Mucosa of gallbladder (tissue), 1 donor: ENCODE measurements around the gene ZNF638. TPM values are rescaled to one million over a fixed set of nuclear protein-coding genes. Genes with fewer than 3 reads are reported as not detected.

Experiments
- DNase-seq: peaks from one replicate; pipeline ENCODE4 v3.0.0-alpha.2; 2020; ENCODE audit warnings: low spot score
- total RNA-seq: library from RNA; stranded (reverse); gene quantifications from one replicate; pipeline ENCODE4 v1.2.1, GENCODE V29; 2021
- donor health status: DM: no; HTN: no; CAD: no.

Gene ZNF638
- total RNA-seq, 1 donor from 2014 or later: 102 TPM

DNA sequence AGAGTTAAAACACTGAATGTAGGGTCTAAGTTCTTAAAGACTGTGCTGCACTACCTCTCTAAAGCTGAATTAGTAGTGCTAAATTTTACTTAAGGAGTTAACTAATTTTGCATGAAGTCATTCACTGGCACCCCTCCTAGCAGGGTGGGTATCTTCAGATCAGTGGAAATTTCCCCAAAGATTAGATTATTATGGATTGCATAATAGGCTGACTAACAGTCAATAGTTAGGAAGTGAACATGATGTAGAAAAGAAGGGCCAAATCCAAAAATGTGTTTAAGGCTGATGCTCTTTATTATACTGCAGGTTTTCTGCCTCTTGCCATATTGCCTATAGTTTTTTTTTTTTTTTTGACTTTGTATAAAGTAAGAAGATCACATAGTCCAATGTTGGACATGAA lies 5.2 kb downstream of the ZNF638 start:
- no peak for DNase-seq

DNA sequence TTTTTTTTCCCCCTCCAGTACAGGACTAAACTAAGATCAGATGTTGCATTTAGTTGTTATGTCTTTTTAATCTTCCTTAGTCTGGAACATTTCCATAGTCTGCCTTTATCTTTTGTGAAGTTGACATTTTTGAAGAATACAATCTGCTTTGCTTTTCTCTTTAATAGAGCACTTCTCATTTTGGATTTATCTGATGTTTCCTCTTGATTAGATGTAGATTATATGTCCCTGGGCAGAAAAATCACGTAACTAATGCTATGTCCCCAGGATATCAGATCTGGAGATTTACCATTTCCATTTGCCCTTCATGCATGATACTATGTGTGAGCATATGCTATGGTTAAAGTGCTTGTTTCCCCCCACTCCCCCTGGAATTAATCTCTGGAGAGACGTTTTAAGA lies 6.2 kb downstream of the ZNF638 start:
- DNase-seq: no peak

DNA sequence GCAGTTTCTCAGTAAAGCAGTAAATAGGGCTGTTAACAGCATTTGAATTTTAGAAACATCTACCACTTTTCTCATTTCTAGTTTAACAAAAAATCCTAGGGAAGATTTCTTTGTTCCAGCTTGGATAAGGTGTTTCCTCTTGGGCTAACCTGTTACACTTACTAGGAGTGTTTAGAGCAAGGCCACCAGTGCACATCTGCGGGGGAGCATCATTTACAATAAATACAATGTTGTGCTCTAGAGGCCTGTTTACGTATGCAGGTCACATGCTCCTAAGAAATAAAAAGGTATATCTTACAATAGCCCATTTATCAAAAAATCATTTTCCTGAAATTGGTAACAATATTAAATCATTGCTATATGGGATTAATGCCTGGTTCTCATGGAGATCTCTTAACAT lies 8.1 kb downstream of the ZNF638 start:
- no peak for DNase-seq

DNA sequence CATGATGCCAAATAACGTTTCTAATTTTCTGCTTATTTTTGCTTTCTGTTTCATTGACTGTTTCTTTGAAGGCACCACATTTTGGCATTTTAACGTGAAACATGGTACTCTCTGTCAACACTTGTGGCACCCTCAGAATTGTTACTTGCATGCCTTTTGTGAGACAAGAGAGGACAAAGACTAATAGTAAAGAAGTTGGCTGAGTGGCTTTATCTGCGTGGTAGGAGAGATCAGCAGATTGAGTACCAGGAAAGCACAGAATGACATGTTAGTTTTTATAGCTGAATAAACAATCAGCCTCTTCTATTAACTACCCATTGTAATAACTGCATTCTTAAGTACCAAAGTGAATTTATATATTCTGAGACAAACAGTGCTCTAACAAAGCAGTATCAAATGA lies 8.6 kb downstream of the ZNF638 start:
- DNase-seq: no peak

DNA sequence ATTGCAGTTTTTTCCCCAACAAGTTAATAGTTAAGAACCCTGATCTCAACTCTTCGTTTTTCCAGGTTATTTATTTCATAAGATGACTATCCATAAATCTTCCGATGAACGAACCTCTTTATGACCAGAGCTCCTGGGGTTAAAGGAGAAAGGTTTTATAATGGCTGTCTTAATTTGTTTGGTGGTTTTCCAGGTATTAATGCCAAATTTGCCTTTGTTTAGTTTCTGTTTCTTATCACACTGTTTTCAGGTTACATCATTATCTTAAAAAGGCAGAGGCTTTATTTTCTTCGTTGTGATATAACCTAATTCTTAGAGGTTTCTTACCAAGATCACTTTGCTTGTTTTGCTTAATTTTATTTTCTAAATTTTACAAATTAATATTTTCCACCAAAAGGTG lies 10.1 kb downstream of the ZNF638 start:
- DNase-seq: no peak

DNA sequence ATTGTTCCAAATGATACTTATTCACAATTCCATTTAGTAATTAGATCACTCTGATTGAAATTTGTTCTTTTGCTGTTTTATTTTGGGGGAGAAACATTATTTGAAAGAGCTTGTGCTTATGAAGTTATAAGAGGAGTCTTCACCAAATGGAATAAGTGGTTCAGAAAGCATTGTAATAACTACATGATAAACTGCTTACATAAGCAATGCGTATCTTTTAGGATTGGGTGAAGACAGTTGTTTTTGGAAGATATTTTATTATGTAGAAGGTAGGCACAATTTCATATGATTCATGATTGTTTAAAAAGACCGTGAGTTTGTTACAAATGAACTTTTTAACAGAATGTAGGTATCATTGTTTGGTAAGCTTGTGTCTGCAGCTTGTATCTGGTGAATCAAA lies 14.5 kb downstream of the ZNF638 start:
- DNase-seq: no peak

DNA sequence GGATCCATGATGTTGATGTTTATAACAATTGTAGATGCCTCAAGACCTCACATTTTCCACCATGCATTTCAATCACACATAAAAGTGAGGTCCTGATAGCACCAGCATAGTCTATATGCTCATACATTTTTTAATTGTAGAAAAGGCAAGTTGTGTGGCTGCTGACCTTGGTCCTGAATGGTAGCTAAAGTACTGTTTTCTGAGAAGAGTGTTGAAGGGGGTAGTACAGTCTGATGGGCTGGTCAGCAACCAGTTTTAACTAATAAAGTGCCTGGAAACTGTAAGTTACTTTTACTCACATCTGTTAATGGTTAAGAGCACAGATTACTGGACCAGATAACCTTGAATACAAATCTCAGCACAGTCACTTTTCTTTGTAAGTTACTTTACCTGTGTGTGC lies 15.9 kb downstream of the ZNF638 start:
- DNase-seq: no peak

DNA sequence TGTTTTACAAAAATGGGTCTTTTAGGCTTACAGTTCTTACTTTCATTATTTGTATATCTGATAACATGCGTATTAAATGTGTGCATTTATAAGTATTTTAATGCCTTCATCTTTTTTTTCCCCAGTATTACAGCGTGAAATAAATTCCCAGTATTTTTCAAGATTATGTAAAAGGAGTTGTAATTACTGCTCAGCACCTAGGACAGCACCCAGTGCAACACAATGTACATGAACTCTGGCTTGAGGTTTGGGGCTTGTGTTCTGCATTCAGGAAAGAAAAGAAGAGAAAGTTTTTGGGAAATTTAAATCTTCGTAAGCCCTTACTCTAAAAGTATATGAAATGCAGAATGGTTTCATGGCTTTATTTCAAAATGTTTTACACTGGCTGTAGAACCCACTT lies 16.7 kb downstream of the ZNF638 start:
- no peak for DNase-seq

DNA sequence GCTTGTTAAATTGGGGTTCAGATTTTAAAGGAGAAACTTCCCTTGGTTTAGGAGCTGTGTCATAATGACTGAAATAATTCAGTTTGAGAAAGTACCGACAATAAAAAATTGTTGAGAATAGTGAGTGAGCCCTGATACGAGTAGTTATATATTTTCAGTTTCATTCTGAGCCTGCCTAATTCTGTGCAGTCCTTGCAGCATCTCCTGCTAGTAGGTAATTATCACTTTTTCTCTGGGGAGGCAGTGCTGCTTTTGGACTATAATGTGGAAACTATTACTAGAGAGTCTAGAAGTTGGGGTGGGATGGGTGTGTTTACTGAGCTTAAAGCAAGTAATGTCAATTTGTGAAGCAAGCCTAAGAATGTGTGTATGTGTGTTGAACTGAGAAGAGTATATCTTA lies 21.7 kb downstream of the ZNF638 start:
- DNase-seq: no peak

DNA sequence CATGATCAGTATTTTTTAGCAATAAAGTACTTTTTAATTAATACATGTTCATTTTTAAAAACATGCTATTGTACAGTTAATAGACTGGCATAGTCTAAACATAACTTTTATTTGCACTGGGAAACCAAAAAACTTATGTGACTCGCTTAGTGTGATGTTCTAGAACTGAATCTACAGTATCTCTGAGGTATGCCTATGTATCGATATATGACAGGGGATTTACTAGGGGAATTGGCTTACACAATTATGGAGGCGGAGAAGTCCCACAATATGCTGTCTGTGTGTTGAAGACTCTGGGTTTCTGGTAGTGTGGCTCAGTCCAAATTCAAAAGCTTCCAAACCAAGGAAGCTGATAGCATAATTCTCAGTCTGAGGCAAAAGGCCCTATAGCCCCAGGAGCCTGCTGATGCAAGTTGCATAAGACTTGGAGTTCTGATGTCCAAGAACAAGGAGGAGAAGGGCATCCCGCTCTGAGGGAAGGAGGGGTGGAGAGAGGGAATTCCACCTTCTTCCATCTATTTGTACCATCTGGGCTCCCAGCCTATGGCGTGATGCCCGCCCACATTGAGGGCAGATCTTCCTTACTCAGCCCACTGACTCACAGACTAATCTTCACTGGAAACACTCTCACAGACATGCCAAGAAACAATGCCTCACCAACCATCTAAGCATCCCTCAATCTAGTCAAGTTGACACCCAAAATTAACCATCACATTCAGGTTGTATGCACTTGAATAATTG lies 27.5 kb downstream of the ZNF638 start:
- DNase-seq: no peak

DNA sequence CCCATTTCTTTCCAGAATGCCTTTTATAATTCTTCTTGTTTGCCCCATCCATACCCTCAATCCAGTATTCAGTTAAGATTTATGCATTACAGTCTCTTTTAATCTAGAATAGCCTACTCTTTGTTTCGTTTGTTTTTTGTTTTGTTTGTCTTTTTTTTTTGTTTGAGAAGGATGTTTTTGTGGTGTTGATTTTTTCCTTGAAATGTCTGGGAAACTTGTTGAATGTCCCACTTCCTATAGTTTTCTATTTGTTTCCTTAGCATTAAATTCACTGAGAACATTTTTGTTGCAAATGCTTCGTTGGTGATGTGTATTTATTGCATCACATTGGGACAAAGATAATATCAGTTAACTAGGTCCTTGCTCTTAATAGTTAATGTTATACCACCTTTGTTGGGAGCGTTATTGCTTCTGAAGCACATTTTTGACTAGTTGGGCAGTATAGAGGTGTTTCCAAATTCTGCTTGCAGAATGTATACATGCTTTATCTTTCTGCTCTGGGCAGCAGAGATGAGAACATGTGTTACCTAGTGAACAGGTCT lies 28.9 kb downstream of the ZNF638 start:
- no peak for DNase-seq

DNA sequence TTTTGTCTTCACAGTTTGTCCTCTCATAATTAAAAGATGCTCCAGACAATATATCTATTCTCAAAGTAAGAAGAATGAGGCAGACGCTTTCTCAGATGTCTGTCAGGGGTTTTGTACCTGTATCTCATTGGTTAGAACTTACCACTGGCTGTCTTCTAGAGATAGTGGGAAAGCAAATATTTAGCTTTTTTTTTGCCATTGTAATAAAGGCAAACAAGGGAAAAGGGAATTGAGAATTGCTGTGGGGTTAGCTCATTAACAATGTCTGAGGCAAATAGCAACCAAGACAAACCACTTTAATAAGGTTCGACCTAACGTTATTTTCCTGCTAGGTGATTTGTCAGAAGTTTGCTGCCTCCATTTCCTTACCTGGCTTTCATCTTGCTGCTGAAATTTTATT lies 30.0 kb downstream of the ZNF638 start:
- no peak for DNase-seq

DNA sequence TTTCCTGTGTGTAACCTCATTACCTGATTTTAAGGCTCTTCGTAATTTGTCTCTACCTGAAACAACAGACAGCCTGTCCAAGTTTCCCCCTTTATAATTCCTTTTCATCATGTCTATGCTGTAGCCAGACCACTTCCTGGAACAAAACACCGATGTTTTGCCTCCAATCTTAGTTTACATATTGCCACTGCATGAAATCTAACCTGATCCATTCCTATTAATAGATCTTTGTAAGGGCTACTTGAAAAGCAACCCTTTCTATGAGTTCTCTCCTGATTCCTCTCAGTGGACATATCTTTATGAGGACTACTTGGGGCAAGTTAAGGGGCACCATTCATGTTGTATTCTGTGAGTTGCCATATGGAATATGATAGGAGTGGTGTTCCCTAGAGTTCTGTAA lies 30.9 kb downstream of the ZNF638 start:
- DNase-seq: no peak

DNA sequence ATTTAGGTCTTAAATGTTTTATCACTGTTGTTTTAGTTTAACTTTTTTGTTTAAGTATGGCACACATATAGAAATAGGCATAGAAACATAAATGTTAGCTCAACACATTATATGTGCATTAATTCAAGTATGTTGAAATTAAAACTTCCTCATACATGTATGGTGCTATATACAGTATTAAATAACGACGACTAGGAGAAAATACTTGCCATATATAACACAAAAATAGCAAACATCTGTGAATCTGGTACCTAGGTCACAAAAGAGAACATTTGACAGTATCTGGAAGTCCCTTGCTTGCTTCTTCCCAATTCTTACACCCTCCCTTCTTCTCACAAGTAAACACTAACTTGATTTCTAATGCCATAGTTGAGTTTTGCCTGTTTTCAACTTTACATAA lies 38.4 kb downstream of the ZNF638 start:
- DNase-seq: no peak

DNA sequence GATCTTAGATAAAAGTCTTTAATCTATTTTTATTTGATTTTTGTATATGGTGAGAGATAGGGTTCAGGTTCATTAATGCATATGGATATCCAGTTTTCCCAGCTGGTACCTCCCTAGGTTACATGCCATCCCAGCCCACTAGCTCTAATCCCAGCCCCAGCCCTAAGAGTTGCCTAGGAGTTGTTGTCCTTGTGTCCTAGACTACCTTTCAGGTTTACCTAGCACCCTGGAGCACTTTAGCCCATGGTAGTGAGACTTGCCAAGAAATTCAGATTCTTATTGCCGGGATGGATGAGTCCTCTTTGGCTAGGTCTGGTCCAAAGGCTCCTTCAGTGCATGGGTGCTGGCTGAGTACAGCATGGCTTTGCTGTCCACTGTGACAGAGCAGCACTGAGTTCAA lies 40.5 kb downstream of the ZNF638 start:
- DNase-seq: no peak

GRCh38 chr2:71379086-71379485 lies 47.5 kb downstream of the ZNF638 start:
- DNase-seq: no peak

DNA sequence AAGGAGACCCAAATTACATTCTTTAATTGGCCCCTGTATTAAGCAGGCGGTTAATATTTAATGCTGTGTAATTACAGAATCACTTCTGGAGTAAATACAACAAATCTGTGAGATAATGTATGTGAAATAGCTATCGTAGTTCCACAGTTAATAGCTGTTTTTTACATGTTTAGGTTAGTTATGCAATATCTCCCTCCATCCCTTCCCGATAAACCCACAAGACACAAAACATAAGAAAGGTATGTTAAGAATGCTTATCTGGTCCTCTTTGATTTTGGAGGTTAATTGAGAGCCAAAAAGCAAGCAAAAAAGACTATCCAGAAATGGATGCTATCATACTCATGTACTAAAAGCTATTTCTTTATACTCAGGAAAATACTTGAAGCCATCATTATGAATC lies 49.1 kb downstream of the ZNF638 start:
- no peak for DNase-seq

DNA sequence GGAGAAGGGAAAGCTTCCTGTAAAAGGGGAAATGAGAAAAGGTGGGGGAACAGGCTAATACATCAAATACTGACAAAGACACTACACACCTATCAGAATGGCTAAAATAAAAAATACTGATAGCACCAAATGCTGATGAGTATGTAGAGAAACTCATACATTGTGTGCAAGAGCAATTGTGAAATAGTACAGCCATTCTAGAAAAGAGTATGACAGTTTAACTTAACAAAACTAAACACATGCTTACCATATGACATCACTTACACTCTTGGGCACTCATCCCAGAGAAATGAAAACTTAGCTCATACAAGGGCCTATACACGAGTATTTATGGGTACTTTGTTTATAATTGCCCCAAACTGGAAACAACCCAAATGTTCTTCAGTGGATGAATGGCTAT lies 53.4 kb downstream of the ZNF638 start:
- DNase-seq: no peak

DNA sequence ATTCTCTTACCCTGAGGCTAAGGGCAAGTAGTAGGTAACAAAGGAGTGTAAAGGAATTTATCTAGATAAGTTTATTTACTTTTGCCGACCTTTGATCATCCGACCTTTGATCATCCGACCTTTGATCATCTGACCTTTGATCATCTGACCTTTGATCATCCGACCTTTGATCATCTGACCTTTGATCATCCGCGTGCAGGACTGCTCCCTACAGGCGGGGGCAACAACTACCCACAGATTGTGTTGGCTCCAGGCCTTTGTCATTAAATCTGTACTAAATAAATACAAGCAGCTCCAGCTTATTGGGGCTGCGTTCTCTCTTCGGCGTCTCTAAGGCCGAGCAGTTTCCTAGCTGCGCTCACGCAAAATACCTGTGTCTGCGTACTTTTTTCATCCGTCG lies 56.6 kb downstream of the ZNF638 start:
- DNase-seq: no peak

GRCh38 chr2:71389384-71390072 lies 57.9 kb downstream of the ZNF638 start:
- no peak for DNase-seq

DNA sequence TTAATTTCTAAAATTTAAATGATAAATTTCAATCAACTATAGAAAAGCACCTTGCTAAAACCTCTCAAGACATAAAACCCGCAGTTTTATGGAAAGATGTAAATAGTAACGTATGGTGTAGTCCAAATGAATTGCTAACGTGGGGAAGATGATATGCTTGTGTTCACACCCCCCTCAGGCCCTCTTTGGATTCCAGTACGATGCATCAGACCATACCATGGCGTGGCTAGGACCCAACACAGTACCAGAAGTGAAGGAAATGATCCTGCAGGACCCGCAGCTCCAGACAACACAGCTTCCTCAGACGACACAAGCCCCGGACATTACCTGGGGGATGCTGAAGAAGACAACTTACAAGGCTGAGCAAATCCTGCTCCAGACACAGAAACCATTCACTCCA lies 61.6 kb downstream of the ZNF638 start:
- DNase-seq: no peak

- DNase-seq: no peak
These were observed 63.9 kb downstream of the ZNF638 start for GRCh38 chr2:71395471-71395870.

- DNase-seq: no peak
These were observed 70.8 kb downstream of the ZNF638 start for GRCh38 chr2:71402427-71402826.

DNA sequence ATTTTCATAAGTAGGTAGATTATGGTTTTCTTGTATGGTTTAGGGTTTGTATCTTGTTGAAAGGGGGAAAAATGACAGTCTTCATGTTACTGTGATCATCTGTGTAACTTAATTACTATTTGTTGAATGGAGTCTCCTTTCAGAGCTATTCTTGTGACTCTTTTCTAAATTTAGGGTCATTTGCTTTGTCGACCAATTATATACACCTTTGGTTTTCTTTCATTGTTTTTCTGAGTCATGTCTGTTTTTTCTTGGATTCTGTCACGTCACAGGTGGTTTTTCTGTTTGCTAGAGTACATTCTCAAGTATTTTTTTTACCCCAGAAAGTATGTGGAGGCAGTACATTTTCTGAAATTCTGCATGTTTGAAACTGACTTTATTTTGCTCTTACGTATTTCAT lies 78.0 kb downstream of the ZNF638 start:
- no peak for DNase-seq
